ENCODE data around the gene TRIM67.

- no peak for TF ChIP-seq POLR2A (IDR thresholded peaks at IDR 0.05)
- TF ChIP-seq CTCF (IDR thresholded peaks at IDR 0.05), result no peak
Observed at GRCh38 chr1:231130544-231130943, 31.3 kb upstream of the TRIM67 start.
